Gastrocnemius medialis (tissue), 4 donors: ENCODE data around the gene SGO2. TPM values are rescaled to one million over a fixed set of nuclear protein-coding genes. Genes with fewer than 3 reads are reported as not detected.

Experiments
- ATAC-seq, 2 donors: fragments of 150-250 bp; one replicate each; pipeline ENCODE4 v1.9.1; 2016
- DNase-seq, 2 donors: peaks; one replicate each; pipeline ENCODE4 v3.0.0-alpha.2; 2019
- H3K27ac ChIP-seq, 4 donors: fragments of 200-600 bp; sonication (generic); 1 replicate in 1 of 4; 2 replicates in 3 of 4; pipeline ENCODE4 v1.5.1; 2016 to 2018; ENCODE audit warnings: mild to moderate bottlenecking in 2 of 4, moderate library complexity in 1 of 4
- H3K27me3 ChIP-seq, 3 donors: fragments of 200-600 bp; sonication (generic) in 2 of 3; 1 replicate in 1 of 3; 2 replicates in 2 of 3; pipeline versions ENCODE4 v1.5.1 to v1.6.0; 2016 to 2019; ENCODE audit warnings: mild to moderate bottlenecking in 1 of 3, moderate library complexity in 1 of 3
- H3K36me3 ChIP-seq, 2 donors: fragments of 200-600 bp; sonication (generic) in 1 of 2; one replicate each; pipeline ENCODE4 v1.5.1; 2017 to 2018
- H3K4me1 ChIP-seq, 2 donors: fragments of 200-600 bp; sonication (generic) in 1 of 2; one replicate each; pipeline ENCODE4 v1.5.1; 2016 to 2017; ENCODE audit warnings: mild to moderate bottlenecking in 2 of 2
- H3K4me3 ChIP-seq, 4 donors: fragments of 200-600 bp; sonication (generic) in 3 of 4; 1 replicate in 1 of 4; 2 replicates in 3 of 4; pipeline ENCODE4 v1.5.1; 2016 to 2019; ENCODE audit warnings: mild to moderate bottlenecking in 2 of 4
- H3K9me3 ChIP-seq, 3 donors: fragments of 200-600 bp; sonication (generic) in 2 of 3; 1 replicate in 1 of 3; 2 replicates in 2 of 3; pipeline ENCODE4 v1.5.1; 2016 to 2019
- POLR2A ChIP-seq, 2 donors: fragments of 450-650 bp; IDR thresholded peaks; one replicate each; pipeline ENCODE4 v1.6.1; 2017; ENCODE audit warnings: antibody characterized with exemption in 2 of 2, mild to moderate bottlenecking in 2 of 2, moderate library complexity in 2 of 2
- in situ Hi-C, 4 donors: fragments of 200-750 bp; cut with MboI; loops; one replicate each; pipeline versions ENCODE4 v1.15.0 to v1.8.0; 2017; ENCODE audit warnings: low sequenced_read_pairs in 4 of 4
- intact Hi-C: fragments of 100-400 bp; cut with DNase I; formaldehyde crosslinking; loops from one replicate; pipeline ENCODE4 v1.15.1; 2023; ENCODE audit warnings: low total_unique reads
- total RNA-seq, 4 donors: library from RNA; depleted of rRNA; stranded (reverse); fragments of >200 nt; gene quantifications; one replicate each; pipeline versions ENCODE4 v1.1.0 to v1.2.3, GENCODE V29; 2016
- TF ChIP-seq, protein P1 (sequence below), 5 experiments: fragments of 450-650 bp in 3 of 5; fragments of 200-600 bp in 2 of 5; sonication (generic) in 2 of 5; IDR thresholded peaks in 4 of 5; conservative IDR thresholded peaks in 1 of 5; 1 replicate in 4 of 5; 2 replicates in 1 of 5; pipeline ENCODE4 v1.5.1; 2016 to 2019; ENCODE audit warnings: antibody characterized with exemption in 5 of 5, mild to moderate bottlenecking in 3 of 5, moderate library complexity in 3 of 5

SGO2 gene
- total RNA-seq, 4 donors from 2014 or later: 0.61 to 2.6 (median 0.70) TPM

DNA sequence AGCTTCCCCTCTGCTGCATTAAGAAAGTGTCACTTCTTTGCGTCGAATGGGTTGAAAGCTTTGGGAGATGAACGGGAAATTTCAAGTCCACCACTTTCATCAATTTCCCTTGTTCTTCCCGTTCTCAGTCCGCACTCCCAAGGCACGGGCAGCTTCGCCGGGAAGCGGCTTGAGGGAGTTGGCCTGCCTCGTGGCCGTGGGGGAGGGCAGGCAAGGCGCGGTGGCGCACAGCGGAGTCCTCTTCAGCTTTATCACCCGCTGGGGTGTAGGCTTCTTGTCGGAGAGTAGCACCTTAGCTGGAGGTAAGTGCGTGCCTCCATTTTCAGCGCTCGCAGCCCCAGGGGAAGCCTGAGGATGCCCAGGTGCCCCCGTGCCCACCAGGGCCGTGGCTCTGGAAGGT lies 36.0 kb upstream of the SGO2 start:
- Histone ChIP-seq H3K36me3 (peaks cover 0 to 41% of the 10 kb centered on the region in 2 donors), H3K27me3 (no peaks in the 10 kb centered on the region), H3K4me3 (no peak overlapping the region), H3K9me3 (no peaks in the 10 kb centered on the region), H3K4me1 (no peaks in the 10 kb centered on the region), H3K27ac (no peak overlapping the region)
- in situ Hi-C loops (no loop called here), intact Hi-C loops (no loop called here)
- ATAC-seq (no peak), DNase-seq (no peak)
- no peak for TF ChIP-seq POLR2A (IDR thresholded peaks at IDR 0.05)
- TF ChIP-seq, protein P1, sequence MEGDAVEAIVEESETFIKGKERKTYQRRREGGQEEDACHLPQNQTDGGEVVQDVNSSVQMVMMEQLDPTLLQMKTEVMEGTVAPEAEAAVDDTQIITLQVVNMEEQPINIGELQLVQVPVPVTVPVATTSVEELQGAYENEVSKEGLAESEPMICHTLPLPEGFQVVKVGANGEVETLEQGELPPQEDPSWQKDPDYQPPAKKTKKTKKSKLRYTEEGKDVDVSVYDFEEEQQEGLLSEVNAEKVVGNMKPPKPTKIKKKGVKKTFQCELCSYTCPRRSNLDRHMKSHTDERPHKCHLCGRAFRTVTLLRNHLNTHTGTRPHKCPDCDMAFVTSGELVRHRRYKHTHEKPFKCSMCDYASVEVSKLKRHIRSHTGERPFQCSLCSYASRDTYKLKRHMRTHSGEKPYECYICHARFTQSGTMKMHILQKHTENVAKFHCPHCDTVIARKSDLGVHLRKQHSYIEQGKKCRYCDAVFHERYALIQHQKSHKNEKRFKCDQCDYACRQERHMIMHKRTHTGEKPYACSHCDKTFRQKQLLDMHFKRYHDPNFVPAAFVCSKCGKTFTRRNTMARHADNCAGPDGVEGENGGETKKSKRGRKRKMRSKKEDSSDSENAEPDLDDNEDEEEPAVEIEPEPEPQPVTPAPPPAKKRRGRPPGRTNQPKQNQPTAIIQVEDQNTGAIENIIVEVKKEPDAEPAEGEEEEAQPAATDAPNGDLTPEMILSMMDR (IDR thresholded peaks at IDR 0.05 in 4 of 5, conservative IDR thresholded peaks at IDR 0.05 in 1 of 5): no peak

DNA sequence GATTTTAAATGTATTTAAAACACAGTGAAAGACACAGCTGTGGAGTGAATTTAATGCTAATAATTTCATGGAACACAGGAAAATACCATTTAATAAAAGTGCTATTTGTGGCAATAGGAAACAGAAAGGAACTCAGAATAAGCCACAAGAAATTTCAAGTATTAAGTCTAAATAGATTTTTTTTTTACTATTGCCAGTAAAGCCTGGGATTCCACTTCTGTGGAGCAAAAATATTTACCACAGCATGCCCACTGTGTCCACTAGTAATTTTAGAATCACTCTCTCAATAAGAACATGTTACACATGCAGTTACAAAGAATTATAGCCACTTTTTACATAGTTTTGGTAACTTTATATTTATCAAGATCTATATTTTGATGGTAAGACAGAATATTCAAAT lies 33.4 kb upstream of the SGO2 start:
- ATAC-seq (no peak), DNase-seq (no peak)
- in situ Hi-C loops: no loop called here
- intact Hi-C loops: no loop called here
- Histone ChIP-seq H3K36me3 (peaks cover 0 to 53% of the 10 kb centered on the region in 2 donors), H3K27ac (no peak overlapping the region), H3K27me3 (no peaks in the 10 kb centered on the region), H3K4me1 (no peaks in the 10 kb centered on the region), H3K9me3 (no peaks in the 10 kb centered on the region), H3K4me3 (no peak overlapping the region)
- TF ChIP-seq, protein P1 (IDR thresholded peaks at IDR 0.05 in 4 of 5, conservative IDR thresholded peaks at IDR 0.05 in 1 of 5): no peak
- TF ChIP-seq POLR2A (IDR thresholded peaks at IDR 0.05): no peak

DNA sequence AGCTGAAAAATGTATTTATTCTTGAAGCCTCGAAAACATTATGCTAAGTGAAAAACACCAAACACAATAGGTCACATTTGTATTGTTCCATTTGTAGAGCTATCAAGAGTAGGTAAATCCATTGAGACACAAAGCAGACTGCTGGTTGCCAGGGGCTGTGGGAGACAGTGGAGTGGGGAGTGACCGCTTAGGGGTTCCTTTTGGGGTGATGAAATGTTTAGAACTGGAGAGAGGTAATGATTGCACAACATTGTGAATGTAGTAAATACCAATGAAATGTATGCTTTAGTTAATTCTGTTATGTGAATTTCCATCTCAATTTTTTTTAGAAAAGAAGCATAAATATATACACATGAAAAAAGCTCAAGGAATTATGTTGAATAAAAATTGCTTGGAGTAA lies 32.0 kb upstream of the SGO2 start:
- Histone ChIP-seq H3K27ac (no peak overlapping the region), H3K27me3 (no peaks in the 10 kb centered on the region), H3K9me3 (no peaks in the 10 kb centered on the region), H3K4me3 (no peak overlapping the region), H3K4me1 (no peaks in the 10 kb centered on the region), H3K36me3 (peaks cover 0 to 63% of the 10 kb centered on the region in 2 donors)
- ATAC-seq (no peak), DNase-seq (no peak)
- intact Hi-C loops: no loop called here
- TF ChIP-seq POLR2A (IDR thresholded peaks at IDR 0.05): no peak
- TF ChIP-seq, protein P1 (IDR thresholded peaks at IDR 0.05 in 4 of 5, conservative IDR thresholded peaks at IDR 0.05 in 1 of 5): no peak
- in situ Hi-C loops: no loop called here

GRCh38 chr2:200496696-200497095 lies 29.3 kb upstream of the SGO2 start:
- TF ChIP-seq, protein P1 (IDR thresholded peaks at IDR 0.05 in 4 of 5, conservative IDR thresholded peaks at IDR 0.05 in 1 of 5): no peak
- TF ChIP-seq POLR2A (IDR thresholded peaks at IDR 0.05): no peak
- intact Hi-C loops: no loop called here
- no peaks in the 10 kb centered on the region for H3K9me3 ChIP-seq
- in situ Hi-C loops: no loop called here
- no peak for DNase-seq
- no peak for ATAC-seq
- H3K4me3 ChIP-seq: no peak overlapping the region
- no peaks in the 10 kb centered on the region for H3K4me1 ChIP-seq
- H3K27ac ChIP-seq: no peak overlapping the region
- H3K36me3 ChIP-seq: peaks cover 0 to 42% of the 10 kb centered on the region in 2 donors
- H3K27me3 ChIP-seq: no peaks in the 10 kb centered on the region
